Astrocyte of the spinal cord (primary cell): ENCODE results near the gene ADGRB3.

Experiments
- DNase-seq: peaks from one replicate; pipeline ENCODE4 v3.0.0; 2011; ENCODE audit warnings: low read depth, low spot score
- H3K4me3 ChIP-seq: 2 replicates; pipeline ENCODE4 v1.5.1; 2011; ENCODE audit warnings: low read depth, mild to moderate bottlenecking, low read length, moderate library complexity
- in situ Hi-C: cut with HindIII; loops from 2 replicates; pipeline ENCODE4 v1.10.0; 2017; ENCODE audit warnings: low sequenced_read_pairs
- TF ChIP-seq, protein P1 (sequence below): IDR thresholded peaks from 2 replicates; pipeline ENCODE4 v1.5.1; 2012; ENCODE audit warnings: low read depth, mild to moderate bottlenecking, low read length, inconsistent platforms

The ADGRB3 gene

DNA sequence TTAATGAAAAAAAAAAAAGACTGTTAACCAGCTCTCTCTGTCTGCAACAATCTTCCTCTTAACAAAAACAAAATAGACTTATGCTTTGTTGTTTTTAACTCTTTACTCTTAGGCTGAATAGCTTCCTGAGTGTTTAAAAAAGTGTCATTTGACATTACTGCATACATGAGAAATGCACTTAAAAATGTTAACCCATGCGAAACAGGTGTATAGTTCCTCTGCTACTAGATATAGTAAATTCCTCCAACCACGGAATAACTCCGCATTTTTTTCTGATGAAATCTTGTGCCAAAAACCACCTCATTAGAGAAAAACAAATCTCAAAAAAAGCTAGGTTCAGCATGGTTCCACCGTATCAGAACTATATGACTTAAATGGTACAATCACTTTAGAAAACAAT is 426.0 kb downstream of the ADGRB3 start:
- H3K4me3 ChIP-seq: no peak overlapping the region
- in situ Hi-C loops: no loop called here
- no peak for DNase-seq

DNA sequence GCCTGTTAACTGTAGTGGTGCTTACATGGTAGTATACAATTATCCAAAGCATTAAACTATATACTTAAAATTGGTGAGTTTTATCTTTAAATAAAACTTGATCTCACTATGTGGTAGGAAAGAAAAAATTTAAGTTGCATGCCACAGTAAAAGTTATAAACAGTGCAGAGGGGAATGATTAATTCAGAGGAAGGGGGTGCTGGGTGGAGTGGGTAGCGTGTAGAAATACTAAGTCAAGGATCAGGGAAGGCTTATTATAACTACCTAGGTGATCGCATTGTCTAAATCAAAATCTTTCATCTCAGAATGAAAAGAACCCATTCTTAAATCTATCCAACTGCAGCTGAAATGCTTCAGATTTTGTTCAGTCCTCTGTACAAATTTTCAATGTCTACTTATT is 428.3 kb downstream of the ADGRB3 start:
- DNase-seq: no peak
- H3K4me3 ChIP-seq: no peak overlapping the region
- TF ChIP-seq, protein P1, sequence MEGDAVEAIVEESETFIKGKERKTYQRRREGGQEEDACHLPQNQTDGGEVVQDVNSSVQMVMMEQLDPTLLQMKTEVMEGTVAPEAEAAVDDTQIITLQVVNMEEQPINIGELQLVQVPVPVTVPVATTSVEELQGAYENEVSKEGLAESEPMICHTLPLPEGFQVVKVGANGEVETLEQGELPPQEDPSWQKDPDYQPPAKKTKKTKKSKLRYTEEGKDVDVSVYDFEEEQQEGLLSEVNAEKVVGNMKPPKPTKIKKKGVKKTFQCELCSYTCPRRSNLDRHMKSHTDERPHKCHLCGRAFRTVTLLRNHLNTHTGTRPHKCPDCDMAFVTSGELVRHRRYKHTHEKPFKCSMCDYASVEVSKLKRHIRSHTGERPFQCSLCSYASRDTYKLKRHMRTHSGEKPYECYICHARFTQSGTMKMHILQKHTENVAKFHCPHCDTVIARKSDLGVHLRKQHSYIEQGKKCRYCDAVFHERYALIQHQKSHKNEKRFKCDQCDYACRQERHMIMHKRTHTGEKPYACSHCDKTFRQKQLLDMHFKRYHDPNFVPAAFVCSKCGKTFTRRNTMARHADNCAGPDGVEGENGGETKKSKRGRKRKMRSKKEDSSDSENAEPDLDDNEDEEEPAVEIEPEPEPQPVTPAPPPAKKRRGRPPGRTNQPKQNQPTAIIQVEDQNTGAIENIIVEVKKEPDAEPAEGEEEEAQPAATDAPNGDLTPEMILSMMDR: no peak
- in situ Hi-C loops: no loop called here

More for the DNA sequence above, 426.0 kb downstream of the ADGRB3 start:
- TF ChIP-seq, protein P1: no peak

DNA sequence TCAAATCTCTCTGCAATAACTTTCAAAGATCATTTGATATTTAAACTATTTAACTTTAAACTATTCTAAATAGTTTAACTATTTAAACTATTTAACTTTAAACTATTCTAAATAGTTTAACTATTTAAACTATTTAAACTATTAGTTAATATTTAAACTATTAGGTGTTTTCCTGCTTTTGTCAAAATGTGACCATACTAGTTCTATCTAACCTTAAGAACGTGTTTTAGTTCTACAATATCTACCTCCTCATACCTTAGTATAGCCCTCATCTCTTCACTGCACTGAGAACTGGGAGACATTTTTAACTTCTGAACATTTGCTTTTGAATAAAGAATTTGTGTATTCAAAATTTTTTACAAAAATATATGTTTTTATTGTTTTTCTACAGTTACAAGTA is 429.1 kb downstream of the ADGRB3 start:
- in situ Hi-C loops: no loop called here
- no peak for DNase-seq
- no peak overlapping the region for H3K4me3 ChIP-seq
- TF ChIP-seq, protein P1: no peak

DNA sequence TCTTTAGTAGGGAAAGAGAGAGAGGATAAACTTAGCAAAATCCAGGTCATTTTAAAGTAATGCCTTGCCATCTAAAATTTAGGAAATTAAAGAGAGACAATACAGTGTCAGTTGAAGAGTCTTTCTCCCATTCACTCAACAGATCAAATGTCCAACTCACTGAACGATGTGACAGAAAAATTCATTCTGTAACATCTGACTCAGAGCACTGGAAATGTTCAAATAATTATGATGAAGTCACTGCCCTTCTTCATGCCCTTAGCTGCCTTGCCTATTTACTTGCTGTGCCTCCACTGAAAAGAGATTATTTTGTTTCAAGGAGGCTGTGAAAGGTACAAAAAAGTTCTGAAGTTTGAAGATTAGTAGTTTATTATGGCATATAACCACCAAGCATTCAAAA is 434.8 kb downstream of the ADGRB3 start:
- H3K4me3 ChIP-seq: no peak overlapping the region
- TF ChIP-seq, protein P1: no peak
- in situ Hi-C loops: no loop called here
- no peak for DNase-seq

DNA sequence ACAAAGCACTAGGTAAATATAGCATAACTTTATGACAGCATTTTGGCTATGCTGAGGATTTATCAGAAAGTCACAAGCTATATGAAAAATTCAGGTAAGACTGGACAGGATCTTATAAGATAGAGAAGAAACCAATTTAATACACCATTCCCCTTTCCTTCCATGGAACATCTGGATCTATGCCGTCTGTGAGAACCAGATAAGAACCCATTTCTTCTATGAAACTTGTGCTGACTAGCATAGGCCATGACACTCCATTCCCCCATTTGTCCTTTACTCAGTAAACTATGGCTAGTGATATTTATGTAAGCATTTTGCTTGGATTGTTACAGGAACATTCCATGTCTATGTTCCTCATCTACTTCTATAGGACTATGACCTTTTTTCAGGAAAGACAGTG is 437.7 kb downstream of the ADGRB3 start:
- no peak for DNase-seq
- TF ChIP-seq, protein P1: no peak
- in situ Hi-C loops: no loop called here
- H3K4me3 ChIP-seq: no peak overlapping the region

DNA sequence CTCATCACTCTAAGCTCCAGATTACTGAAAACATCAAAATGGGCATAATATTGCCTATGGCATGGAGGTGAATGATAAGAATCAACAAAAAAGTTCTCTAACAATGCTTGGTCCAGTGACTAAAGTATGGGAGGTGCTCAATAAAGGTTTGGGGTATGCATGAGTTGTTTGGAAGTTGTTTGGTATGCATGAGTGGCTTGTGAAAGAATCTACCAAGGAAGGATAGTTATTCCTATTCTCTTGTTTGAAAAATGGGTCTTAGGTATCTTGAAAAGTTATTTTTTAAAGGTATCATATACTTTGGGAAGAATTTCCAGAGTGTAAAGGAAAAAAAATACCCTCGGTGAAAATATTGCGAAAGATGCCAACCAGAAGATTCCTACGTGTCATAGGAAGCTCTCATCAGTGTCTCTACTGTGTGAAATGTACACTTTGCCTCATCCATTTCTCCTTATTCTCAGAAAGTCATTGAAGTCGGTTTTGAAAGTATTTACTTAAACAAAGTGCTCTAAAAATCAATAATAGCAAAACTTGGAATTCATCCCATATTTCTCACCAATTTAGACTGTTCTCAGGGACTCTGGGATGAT is 449.8 kb downstream of the ADGRB3 start:
- DNase-seq: no peak
- H3K4me3 ChIP-seq: no peak overlapping the region
- TF ChIP-seq, protein P1: no peak
- in situ Hi-C loops: no loop called here

DNA sequence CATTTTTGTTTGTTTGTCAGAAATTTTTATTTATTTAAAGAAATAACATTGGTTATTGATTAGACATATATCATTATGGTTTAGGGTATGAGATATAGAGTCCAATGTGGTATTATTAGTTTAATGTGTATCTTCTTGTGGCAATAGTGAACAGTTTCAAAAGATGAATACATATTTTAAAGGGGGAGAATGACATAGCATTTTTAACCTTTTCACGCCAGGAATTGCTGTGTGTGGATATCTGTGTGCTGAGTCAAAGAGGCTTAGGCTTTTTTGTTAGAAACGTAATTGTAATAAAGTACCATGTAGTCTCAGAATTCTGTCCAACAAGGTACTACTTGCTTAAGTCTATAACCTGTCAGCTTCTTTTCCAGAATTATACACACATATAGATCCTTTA is 451.6 kb downstream of the ADGRB3 start:
- TF ChIP-seq, protein P1: no peak
- no peak for DNase-seq
- H3K4me3 ChIP-seq: no peak overlapping the region
- in situ Hi-C loops: no loop called here
